HFF-Myc (cell line): ENCODE data around the gene MCCC1.

ENCODE experiments used
- DNase-seq: peaks from one replicate; pipeline ENCODE4 v3.0.0-alpha.2; 2011; ENCODE audit warnings: low read depth; ENCODE audit errors: extremely low read depth
- H3K4me3 ChIP-seq: replicated peaks from 2 replicates; pipeline ENCODE4 v1.5.1; 2011; ENCODE audit warnings: low read depth, mild to moderate bottlenecking, control low read depth, low read length
- TF ChIP-seq, protein P1 (sequence below): IDR thresholded peaks from 2 replicates; pipeline ENCODE4 v1.5.1; 2012; ENCODE audit warnings: mild to moderate bottlenecking, low read depth, low read length, control low read depth; ENCODE audit errors: missing control alignments

The MCCC1 gene

DNA sequence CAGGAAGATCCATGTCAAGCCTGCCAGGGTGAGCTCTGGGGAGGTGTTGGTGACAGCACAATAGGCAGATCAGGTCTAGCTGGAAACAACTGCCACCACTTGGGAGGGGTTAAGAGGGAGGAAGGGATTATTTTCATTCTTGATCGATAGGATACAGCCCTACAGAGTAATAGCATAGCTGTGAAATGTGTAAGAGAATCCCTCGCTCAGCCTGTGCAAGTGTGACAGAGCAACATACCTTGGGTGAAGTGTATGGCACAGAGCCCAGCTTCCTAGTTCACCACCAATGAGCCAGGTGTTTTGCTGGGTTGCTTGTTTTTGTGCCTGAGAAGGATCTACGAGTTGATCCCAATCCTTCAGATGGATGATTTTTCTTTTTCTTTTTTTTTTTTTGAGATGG, 109.7 kb downstream of the MCCC1 start:
- no peak for DNase-seq
- H3K4me3 ChIP-seq, result no peak overlapping the region
- TF ChIP-seq, protein P1, sequence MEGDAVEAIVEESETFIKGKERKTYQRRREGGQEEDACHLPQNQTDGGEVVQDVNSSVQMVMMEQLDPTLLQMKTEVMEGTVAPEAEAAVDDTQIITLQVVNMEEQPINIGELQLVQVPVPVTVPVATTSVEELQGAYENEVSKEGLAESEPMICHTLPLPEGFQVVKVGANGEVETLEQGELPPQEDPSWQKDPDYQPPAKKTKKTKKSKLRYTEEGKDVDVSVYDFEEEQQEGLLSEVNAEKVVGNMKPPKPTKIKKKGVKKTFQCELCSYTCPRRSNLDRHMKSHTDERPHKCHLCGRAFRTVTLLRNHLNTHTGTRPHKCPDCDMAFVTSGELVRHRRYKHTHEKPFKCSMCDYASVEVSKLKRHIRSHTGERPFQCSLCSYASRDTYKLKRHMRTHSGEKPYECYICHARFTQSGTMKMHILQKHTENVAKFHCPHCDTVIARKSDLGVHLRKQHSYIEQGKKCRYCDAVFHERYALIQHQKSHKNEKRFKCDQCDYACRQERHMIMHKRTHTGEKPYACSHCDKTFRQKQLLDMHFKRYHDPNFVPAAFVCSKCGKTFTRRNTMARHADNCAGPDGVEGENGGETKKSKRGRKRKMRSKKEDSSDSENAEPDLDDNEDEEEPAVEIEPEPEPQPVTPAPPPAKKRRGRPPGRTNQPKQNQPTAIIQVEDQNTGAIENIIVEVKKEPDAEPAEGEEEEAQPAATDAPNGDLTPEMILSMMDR, result no peak

DNA sequence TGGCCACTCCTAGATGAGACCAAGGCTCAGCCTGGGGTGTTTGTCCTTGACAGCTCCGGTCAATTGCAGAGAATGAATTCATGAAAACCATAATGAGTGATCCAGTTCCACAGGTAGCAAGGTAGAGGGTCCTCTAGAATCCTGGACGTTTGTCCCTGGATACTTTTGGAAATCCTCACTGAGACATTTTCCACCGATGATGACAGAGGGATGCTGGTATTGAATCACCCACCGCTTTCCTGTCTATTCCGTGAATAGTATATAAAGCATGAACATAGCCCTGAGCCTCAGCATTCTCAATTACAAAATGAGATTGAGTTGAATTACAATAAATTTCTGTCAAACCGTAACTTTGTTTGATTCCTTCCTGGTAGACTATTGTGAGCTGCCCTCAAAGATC, 113.3 kb downstream of the MCCC1 start:
- no peak overlapping the region for H3K4me3 ChIP-seq
- TF ChIP-seq, protein P1, result no peak
- DNase-seq, result no peak

DNA sequence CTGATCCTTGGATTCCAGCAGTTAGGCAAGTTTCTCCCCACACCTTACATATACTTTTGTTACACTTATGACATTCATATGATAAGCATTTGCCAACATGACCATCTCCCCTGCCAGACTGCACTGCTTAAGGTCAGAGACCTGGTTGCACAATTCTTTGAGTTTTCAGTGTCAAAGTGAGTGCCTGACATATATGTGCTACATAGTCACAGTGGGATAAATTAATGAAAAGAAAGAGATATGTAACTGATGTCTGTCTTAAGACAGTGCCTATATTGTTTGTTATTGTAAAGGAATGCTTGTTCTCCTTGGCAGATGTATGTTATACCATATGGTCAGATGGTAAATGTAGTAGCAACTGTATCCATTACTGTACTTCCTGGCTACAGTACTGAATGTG, 115.4 kb downstream of the MCCC1 start:
- no peak overlapping the region for H3K4me3 ChIP-seq
- TF ChIP-seq, protein P1, result no peak
- no peak for DNase-seq

DNA sequence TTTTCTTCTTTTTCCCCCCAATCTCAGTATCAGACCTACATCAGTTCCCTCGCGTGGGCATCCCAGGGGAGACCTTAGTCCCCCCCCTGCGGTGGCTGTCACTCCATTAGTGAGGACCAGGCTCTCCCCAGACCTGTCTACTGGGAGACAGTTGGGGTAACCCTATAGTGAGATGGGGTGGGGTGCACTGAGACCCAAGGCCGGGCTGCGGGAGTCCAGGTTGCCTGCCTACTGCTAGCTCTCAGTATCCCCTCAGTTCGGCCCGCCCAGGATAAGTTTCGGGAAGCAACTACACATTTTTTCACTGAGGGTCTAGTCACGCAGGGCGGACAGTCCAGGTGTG, 118.3 kb downstream of the MCCC1 start:
- peak overlapping the region; percentile 88 for H3K4me3 ChIP-seq
- no peak for DNase-seq
- TF ChIP-seq, protein P1, result no peak

DNA sequence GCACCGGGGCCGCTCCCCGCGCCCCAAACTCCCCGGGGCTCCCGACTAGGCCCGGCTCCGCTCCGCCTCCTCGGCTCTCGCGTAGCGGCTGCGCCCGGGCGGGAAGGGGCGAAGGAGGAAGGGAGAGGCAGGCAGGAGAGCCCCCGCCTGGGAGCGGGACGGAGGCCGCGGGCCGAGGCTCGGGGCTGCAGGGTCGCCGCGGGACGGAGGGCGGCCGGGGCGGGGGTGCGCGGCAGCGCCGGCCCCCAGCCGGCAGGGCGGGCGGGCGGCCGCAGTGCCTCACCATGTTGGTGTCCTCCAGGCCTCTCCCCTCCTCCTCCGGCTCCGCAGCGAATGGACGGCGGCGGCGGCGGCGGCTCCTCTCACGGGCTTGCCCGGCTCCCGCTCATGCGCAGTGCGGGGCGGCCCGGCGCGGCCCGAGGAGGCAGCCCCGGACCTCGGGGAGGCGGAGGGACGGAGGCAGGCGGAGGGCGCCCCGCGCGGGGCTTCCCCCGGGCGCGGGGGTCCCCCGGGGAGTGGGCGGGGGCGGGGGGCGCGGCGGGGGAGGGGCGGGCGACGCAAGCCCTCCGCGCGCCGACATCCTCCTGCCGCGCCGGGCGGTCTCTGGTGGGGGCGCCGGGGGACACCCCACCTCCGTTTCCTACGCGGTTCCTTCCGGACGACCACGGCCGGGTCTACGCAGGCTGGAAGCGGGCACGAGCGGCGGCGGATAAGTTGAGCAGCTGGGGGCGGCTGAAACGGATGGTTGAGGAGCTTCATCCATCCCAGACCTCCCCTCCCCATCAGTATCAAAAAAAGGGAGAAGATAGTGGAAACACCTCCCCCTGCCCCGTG, 118.9 kb downstream of the MCCC1 start, which contains the start of gene DCUN1D1:
Gene DCUN1D1 (minus strand): TSS at position 335 of the 834 bp plus-strand sequence. CDS start 49 bp downstream, at position 286.
- TF ChIP-seq, protein P1, result no peak
- DNase-seq, result peak; percentile 7
- H3K4me3 ChIP-seq, result peak within 1 kb of the TSS; percentile 88

DNA sequence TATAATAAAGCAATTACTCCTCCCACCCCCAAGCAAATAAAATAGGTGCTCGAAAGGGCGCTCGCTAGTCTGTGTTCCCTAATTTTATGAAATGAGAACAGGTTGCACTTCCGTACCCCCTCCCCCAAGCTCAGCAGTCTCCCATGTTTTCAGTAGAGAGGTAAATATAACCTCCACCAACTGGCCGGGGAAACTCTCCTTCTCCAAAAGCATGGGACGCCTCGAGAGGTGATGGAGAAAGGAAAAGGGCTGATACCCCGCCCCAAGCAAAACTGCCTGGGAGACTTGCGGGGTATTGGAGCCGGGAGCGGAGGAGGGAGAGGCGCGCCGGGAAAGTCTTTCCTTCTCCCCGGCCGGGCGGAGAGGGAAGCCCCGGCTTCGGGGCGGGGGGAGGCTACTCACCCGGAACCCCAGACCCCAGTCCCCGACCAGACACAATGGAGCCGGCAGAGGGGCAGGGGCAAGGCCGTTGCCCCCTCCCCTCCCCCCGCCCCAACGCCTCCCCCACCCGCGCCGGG, 119.6 kb downstream of the MCCC1 start:
- TF ChIP-seq, protein P1, result no peak
- peak overlapping the region; percentile 88 for H3K4me3 ChIP-seq
- DNase-seq, result no peak
